Renal cortical epithelial cell (primary cell): ENCODE results near the gene JMJD4. TPM values are rescaled to one million over a fixed set of nuclear protein-coding genes. Genes with fewer than 3 reads are reported as not detected.
"Not testable (repeated sequence)": the region's sequence is repeated elsewhere in the genome, so short reads cannot be mapped to it uniquely, and the experiment has no call there.

Experiments used
- DNase-seq: peaks from one replicate; pipeline ENCODE4 v3.0.0-alpha.2; 2011; ENCODE audit warnings: low read depth
- total RNA-seq: library from RNA; depleted of rRNA; stranded (reverse); fragments of >200 nt; gene quantifications from 2 replicates; pipeline ENCODE4 v1.2.3, GENCODE V29; 2014

JMJD4 gene
- total RNA-seq, 1 donor from 2014 or later, result 22.2 TPM

- no peak for DNase-seq
Measured at GRCh38 chr1:227733309-227733705, 1.8 kb downstream of the JMJD4 start.

DNA sequence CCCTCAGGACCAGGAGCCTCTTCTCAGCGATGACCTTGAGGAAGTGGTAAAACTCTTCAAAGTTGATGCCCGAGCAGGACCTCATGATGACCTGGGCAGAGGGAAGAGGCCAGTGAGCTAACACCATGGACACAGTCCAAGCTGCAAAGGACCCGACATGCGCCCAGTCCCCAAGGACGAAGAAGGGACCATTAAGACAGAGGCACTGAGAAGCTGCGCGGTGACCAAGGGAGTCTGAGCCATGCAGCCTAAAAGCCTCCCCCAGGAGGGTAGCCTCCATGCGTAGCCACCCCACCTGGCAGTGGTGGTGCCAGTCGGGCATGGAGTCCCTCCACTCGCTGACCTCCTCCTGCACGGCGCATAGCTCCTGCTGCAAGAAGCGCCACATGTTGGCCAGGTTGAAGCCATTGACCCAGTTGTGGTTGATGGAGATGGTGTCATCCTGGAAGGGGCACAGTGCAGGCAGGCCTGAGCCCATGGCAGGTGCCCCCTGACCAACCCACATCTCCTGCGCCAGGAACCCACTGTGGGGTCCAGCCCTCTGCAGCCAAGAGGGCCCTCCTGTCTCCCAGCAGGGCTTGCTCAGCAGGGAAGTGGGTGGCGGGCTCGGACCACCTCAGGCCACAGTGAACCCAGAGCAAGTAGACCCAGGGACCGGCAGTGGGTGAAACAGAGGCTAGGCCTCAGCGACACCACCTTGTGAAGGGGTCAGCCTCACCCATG, 2.4 kb downstream of the JMJD4 start:
- DNase-seq, result no peak

DNA sequence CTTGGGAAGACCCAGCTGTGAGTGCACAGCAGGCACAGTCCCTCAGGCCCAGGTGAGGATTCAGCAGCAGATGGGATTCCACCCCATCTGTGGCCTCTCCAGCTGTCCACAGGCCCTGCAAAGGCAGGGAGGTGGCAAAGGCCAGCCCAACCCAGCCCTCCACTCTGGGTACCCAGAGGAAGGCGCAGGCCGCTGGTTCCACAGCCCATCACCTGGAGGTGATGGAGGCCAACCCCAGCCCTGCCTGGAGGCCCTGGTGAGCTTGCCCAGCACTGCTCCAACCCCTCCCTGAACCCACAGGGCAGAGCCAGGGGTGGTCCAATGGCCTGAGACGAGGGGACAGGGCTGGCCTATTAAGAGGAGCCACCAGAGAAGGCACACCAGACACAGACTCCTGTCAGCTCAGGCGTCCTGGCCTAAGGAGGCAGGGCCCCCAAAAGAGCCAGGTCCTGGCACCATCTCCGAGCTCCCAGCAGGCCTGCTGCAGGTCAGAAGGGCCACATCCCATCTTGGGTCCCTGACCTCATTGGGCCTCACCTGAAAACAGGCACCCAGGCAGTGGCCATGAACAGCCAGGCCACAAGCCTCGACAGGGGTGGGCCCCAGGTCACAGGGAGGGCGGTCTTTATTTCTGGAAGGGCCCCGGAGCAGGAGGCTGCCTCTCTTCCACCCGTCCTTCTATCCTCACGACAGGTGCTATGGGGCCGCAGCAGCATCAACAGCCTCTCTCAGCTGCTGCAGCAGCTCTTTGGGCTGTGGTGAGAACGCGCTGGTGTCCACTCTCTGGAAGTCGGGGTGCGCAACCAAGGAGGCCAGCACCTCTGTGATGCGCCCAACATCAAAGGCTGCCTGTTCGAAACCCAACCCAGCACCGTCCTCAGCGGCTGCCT, 3.2 kb downstream of the JMJD4 start:
- DNase-seq, result no peak

GRCh38 chr1:227731241-227731677, 3.8 kb downstream of the JMJD4 start:
- DNase-seq, result no peak

DNA sequence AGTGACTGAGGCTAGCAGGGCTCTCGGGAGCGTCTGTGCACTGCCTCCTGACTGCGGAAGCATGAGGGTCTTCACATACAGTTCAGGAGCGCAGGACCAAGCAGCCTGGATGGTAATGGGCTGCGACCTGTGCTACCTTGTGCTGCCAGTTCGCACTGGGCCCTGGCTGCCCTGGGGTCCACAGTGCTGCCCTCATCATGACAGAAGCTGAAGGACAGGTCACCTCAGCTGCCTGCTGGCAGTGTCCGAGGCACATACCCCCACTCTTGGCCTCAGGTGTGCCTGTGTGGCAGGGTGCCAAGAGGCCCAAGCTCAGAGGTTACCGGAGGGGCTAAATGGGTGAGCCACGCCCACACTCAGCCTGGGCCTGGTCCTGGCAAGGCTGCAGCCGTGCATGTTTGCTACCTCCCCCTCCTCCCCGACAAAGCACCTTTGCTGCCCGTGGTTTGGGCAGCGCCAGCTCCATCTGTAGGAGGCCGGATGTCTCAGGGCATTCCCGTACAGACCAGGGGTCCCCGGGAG, 4.4 kb downstream of the JMJD4 start:
- no peak for DNase-seq

DNA sequence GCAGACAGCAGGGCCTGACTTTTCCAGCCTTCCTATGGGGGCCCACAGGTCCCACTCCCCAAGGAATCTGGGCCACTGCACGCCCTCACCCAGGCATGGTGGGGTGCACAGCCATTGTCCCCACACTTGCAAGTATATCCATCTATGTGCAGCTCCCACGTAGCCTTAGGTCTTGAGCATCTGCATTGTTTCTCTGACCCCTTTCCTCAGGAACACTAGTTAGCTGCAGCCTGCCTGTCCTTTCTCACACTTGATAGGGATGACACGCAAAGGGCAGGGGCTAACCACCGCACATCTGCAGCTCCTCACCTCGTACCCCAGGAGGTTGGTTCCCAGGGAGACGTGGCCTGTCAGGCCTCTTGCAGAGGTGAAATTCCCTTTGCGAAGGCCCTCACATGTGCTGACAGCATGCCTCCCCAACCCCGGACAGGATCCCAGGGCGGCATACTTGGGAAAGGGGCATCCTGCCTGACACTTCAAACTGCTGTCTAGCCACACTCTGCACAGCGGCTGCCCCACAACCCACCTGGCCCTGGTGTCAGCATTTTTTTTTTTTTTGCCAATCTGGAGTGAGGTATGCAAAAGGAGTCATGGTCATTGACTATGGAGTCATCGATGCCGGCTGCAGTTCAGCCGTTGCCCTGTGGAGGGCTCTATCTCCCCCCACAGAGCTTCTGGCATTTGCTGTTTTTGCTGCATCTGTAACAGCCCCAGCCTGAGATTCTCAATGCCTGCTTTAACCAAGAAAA, 5.0 kb downstream of the JMJD4 start:
- peak; percentile 41 for DNase-seq

- DNase-seq, result no peak
Measured at GRCh38 chr1:227729144-227729880, 5.8 kb downstream of the JMJD4 start.

DNA sequence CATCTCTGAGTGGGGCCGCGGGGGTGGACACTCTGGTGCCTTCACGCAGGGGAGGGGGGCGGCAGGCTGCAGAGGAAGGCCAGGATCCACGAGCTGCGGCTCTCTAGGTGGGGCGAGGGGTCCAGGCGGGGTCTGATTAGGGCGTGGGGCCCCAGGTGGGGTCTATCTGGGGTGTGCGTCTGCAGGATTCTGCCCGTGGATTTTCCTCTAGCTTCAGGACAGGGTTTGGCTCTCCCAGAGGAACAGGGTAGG, 6.3 kb downstream of the JMJD4 start:
- DNase-seq, result no peak

DNA sequence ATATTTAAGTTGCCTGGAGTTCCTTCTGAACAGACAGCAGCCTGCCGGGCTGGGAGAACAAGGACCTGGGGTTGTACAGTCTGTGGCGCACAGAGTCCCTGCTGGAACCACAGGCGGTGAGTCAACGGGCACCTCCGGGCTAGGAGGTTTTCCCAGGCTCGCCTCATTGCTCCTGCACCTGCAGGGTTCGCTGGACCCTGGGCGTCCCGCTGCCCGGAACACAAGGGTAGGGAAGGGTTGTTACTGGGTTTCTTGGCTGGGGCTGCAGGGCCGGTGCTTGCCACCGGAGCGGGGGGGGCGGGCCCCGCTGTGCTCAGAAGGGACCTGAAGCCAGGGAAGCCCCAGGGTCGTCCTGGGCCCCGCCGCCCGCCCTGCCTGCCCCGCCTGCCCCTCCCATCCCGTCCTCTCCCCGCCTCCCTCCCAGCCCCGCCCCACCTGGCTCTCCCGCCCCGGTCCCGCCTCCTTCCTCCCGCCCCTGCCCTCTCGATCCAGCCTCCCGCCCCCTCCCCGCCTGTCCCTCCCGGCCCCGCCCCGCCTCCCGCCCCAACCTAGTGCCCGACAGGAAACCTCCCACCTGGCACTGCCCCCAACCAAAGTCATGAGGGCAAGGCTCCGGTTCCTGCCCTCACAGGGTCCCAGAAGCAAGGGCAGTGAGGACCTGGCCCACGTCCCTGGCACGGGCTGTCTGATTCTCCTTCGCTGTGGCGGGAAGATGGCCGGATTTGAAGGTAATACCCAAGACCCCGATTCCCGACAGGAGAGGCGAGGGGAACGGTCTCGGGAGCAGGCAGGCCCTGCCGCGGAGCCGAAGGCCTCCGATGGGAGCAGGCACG, 6.8 kb downstream of the JMJD4 start:
- DNase-seq, result peak; percentile 89

GRCh38 chr1:227726924-227727599, 8.0 kb downstream of the JMJD4 start:
- no peak for DNase-seq

GRCh38 chr1:227726318-227726717, 8.8 kb downstream of the JMJD4 start:
- DNase-seq, result no peak

- DNase-seq, result no peak
Measured at GRCh38 chr1:227725046-227725445, 10.1 kb downstream of the JMJD4 start.

DNA sequence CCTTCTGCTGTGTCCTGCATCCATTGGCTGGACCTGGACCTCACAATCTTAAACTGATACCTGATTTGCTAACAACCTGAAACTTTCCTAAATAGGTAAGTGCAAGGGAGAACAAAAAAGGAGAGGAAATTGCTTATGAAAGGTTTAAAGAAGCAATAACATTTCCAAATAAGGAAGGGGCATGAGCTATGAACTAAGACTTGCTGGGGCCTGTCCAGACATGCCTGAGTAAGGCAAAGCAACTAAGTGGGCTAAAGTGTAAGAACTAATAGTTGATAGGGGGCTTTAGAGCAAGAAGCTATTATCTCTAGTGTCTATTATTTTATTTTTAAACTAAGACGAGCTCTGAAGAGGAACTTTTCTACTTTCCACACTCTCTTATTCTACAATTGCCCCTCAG, 11.6 kb downstream of the JMJD4 start:
- no peak for DNase-seq

DNA sequence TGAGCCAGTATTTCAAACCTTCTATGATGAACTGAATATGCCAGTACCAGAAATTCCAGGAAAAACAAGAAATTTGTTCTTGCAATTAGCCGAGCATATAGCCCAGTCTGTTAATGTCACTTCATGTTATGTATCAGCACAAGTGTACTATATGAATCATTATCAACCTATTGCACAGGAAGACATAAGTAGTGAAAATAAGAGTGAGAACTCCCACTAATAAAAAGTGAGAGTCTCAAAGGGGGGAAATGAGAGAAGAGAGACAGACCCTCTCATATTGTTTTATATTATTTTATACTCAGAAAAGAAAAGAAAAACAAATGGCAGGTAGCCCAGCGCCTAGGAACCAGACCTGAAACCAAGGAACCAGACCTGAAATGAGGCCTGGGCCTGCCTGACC, 16.2 kb downstream of the JMJD4 start:
- DNase-seq, result no peak

DNA sequence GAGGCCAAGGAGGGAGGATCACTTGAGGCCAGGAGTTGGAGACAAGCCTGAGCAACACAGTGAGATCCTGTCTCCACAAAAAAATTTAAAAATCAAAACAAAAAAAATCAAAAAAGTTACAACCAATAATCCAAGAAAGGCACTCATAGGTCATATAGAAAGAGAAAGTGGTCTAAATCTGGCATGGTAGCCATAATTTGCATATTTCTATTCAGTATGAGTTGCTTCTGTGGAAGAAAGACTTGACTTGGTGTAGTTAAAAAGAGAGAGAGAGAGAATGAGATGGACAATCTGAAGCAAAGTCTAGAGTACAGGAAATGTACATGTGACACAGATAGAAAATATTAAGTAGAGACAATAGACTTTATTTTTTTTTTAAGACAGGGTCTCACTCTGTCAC, 22.5 kb downstream of the JMJD4 start:
- no peak for DNase-seq

DNA sequence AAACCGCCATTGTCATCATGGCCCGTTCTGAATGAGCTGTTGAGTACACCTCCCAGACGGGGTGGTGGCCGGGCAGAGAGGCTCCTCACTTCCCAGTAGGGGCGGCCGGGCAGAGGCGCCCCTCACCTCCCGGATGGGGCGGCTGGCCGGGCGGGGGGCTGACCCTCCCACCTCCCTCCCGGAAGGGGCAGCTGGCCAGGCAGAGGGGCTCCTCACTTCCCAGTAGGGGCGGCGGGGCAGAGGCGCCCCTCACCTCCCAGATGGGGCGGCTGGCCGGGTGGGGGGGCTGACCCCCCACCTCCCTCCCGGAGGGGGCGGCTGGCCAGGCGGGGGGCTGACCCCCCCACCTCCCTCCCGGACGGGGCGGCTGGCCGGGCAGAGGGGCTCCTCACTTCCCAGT, 24.6 kb downstream of the JMJD4 start:
- DNase-seq, result not testable (repeated sequence)

GRCh38 chr1:227709451-227709850, 25.7 kb downstream of the JMJD4 start:
- no peak for DNase-seq

DNA sequence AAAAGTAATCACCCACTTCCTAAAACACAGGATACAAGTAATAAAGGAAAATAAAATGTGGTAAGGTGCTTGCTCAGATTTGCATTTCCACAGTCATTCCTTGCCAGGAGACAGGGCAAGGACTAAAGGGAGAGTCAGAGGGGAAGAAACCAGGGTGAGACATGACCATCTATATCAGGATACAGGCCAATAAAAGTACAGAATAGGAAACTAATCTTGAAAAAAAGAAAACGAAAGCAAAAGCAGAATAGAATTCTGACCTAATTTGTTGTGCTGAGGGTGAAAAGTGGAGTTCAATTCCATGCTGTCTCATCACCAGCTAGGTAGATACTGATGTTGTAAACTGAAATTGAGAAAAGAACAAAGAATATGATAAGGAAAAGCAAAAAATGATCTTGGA, 27.3 kb downstream of the JMJD4 start:
- no peak for DNase-seq

DNA sequence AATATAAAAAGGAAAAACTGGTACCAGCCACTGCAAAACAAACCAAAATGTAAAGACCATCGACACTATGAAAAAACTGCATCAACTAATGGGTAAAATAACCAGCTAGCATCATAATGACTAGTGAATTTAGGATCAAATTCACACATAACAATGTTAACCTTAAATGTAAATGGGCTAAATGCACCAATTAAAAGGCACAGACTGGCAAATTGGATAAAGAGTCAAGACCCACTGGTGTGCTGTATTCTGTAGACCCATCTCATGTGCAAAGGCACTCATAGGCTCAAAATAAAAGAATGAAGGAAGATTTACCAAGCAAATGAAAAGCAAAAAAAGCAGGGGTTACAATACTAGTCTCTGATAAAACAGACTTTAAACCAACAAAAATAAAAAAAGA, 33.5 kb downstream of the JMJD4 start:
- DNase-seq, result not testable (repeated sequence)

DNA sequence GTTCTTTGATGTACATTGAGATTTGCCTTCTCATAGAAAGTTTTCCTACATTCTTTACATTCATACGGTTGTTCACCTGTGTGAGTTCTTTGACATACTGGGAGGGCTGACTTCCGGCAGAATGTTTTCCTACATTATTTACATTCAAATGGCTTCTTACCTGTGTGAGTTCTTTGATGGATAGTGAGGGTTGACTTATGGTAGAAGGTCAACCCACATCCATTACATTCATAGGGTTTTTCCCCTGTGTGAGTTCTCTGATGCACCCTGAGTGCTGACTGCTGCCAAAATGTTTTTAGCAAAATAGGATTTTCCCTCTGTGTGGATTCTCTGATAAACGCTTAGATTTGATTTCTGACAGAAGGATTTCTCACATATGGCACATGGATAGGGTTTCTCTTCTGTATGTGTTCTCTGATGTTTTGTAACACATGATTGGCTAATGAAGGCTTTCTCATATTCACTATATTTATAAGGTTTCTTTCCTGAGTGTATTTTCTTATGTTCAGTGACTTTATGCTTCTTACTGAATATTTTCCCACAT, 37.7 kb downstream of the JMJD4 start:
- DNase-seq, result no peak
